Natural killer cell treated with Interleukin-12 subunit alpha and Interleukin-12 subunit beta and Interleukin-15 and Interleukin-18, amount 100 ng/mL, for 72 hours (primary cell): ENCODE data around the gene NMNAT2. TPM values are rescaled to one million over a fixed set of nuclear protein-coding genes. Genes with fewer than 3 reads are reported as not detected.

Experiments used
- ATAC-seq, 2 donors: fragments of 150-1000 bp; cut with Tn5 transposase in 1 of 2; sonication (Bioruptor Pico), chemical (Tn5 transposase) in 1 of 2; 2 replicates each; pipeline ENCODE4 v1.10.0; 2021
- DNase-seq: peaks from one replicate; pipeline ENCODE4 v3.0.0; 2022; ENCODE audit warnings: low spot score
- H3K27ac Mint-ChIP-seq, 2 donors: 1 replicate in 1 of 2; 2 replicates in 1 of 2; pipeline ENCODE4 v1.8.0; 2022; ENCODE audit warnings: mixed read lengths in 2 of 2, mild to moderate bottlenecking in 1 of 2, moderate library complexity in 1 of 2
- H3K27me3 Mint-ChIP-seq, 2 donors: 1 replicate in 1 of 2; 2 replicates in 1 of 2; pipeline ENCODE4 v1.8.0; 2022; ENCODE audit warnings: mixed read lengths in 2 of 2
- H3K36me3 Mint-ChIP-seq: one replicate; pipeline ENCODE4 v1.8.0; 2022; ENCODE audit warnings: mixed read lengths
- H3K4me1 Mint-ChIP-seq, 2 donors: 1 replicate in 1 of 2; 2 replicates in 1 of 2; pipeline ENCODE4 v1.8.0; 2022; ENCODE audit warnings: low read depth in 2 of 2, mixed read lengths in 2 of 2, mild to moderate bottlenecking in 1 of 2
- H3K4me3 Mint-ChIP-seq: one replicate; pipeline ENCODE4 v1.8.0; 2022; ENCODE audit warnings: mixed read lengths
- H3K9me3 Mint-ChIP-seq: 2 replicates; pipeline ENCODE4 v1.8.0; 2022; ENCODE audit warnings: mixed read lengths
- total RNA-seq, 2 donors: library from RNA; stranded (reverse); gene quantifications; one replicate each; pipeline ENCODE4 v1.2.3, GENCODE V29; 2022

The NMNAT2 gene
- total RNA-seq = not detected

DNA sequence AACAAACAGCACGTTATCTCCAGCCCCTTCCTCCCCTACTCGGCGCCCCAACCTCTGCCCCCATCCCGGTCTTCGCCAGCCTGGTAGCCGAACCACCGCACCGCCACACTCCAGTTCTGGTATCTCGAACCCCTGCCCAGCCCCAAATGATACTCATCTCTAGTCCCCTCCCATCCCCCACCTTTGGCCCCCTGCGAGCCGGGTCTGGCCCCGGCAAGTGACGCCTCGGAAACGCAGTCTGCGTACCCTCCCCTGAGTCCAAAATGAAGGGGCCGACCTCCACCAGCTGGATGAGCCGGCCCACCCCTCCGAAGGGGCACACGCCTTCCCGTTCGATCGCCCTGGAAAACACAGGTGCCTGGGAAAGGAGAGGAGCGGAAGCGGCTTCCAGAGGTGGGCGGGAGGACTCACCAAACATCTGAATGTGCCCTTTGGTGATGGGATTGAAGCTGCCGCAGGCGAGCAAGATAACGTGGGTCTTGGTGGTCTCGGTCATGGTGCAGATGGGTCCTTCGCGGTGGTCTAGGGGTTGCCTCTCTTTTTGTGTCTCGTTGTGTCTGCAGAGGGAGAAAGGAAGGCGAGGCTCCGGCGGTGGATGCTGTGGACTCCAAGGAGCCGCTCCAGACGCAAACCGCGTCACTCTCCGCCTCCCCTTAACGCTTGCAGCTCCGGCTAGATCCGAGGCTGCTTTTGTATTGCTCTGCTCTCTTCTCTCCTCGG, at the start of gene NMNAT2:
Gene NMNAT2, minus strand, starts transcription at position 609 of the 720 bp plus-strand sequence. Its CDS starts 113 bp downstream, at position 496.
- peaks cover 16 to 23% of the 10 kb centered on the region in 2 donors for H3K4me1 Mint-ChIP-seq
- no peak for DNase-seq
- H3K4me3 Mint-ChIP-seq = peak within 1 kb of the TSS; percentile 3
- no peak within 1 kb of the TSS for H3K27ac Mint-ChIP-seq
- H3K36me3 Mint-ChIP-seq = peaks cover 6% of the 10 kb centered on the region
- peak in 1 of 2 donors; percentile 17 for ATAC-seq
- peaks cover 55 to 69% of the 10 kb centered on the region in 2 donors for H3K27me3 Mint-ChIP-seq
- peaks cover 4% of the 10 kb centered on the region for H3K9me3 Mint-ChIP-seq

DNA sequence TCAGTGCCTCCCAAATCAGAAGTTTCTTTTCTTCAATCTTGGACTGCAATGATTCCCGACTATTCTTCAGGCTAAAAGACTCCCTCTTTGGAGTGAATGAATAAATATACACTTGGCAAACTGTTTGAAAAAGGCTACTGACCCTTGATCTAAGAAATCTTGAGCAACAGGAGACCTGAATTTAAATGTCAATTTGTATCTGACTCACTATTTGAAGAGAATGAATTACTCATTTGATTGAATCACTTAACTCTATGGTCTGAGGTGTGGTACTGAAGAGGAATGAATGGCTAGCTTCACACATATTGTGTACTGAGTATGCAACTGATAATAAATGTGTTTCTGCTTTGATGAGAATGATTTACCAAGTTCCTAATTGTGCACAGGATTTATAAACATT, 49.5 kb upstream of the NMNAT2 start:
- H3K4me3 Mint-ChIP-seq = no peak overlapping the region
- no peak overlapping the region for H3K27ac Mint-ChIP-seq
- H3K36me3 Mint-ChIP-seq = no peaks in the 10 kb centered on the region
- H3K4me1 Mint-ChIP-seq = peaks cover 13 to 20% of the 10 kb centered on the region in 2 donors
- peaks cover 27 to 35% of the 10 kb centered on the region in 2 donors for H3K27me3 Mint-ChIP-seq
- DNase-seq = no peak
- no peaks in the 10 kb centered on the region for H3K9me3 Mint-ChIP-seq
- ATAC-seq = no peak

DNA sequence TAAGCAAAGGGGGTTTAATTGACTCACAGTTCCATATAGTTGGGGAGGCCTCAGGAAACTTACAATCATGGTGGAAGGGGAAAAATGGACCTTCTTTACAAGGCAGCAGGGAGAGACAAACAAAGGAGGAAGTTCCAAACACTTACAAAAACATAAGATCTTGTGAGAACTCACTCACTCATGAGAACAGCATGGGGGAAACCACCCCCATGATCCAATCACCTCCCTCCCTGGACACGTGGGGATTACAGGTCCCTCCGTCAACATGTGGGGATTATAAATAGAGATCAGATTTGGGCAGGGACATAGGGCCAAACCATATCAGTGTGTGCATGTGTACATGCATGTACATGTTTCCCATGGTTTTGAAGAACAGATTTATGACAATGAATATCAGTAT, 48.6 kb upstream of the NMNAT2 start:
- Mint-ChIP-seq H3K27ac (peak overlapping the region in 1 of 2 donors; percentile 46), H3K4me1 (peaks cover 11 to 19% of the 10 kb centered on the region in 2 donors), H3K4me3 (no peak overlapping the region), H3K9me3 (no peaks in the 10 kb centered on the region), H3K36me3 (no peaks in the 10 kb centered on the region), H3K27me3 (peaks cover 33 to 42% of the 10 kb centered on the region in 2 donors)
- ATAC-seq = no peak
- no peak for DNase-seq

DNA sequence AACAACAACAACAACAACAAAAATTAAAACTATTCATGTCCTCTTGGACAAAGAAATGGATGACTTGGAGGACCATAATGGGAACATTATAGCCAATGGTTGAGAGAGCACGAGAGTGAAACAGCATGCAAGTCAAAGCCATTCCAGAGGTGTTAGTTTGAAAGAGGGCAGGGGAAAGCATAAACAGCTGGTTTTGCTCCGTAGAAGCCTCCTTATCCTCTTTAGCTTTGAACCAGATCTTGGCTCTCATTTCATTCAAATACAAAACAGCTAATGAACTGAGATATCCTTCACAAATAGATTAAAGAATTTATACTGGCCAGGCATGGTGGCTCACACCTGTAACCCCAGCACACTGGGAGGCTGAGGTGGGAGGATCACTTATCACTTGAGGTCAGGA, 45.4 kb upstream of the NMNAT2 start:
- H3K36me3 Mint-ChIP-seq = no peaks in the 10 kb centered on the region
- no peaks in the 10 kb centered on the region for H3K4me1 Mint-ChIP-seq
- no peaks in the 10 kb centered on the region for H3K9me3 Mint-ChIP-seq
- H3K27ac Mint-ChIP-seq = no peak overlapping the region
- no peak overlapping the region for H3K4me3 Mint-ChIP-seq
- ATAC-seq (no peak), DNase-seq (no peak)
- H3K27me3 Mint-ChIP-seq = peaks cover 45 to 66% of the 10 kb centered on the region in 2 donors

DNA sequence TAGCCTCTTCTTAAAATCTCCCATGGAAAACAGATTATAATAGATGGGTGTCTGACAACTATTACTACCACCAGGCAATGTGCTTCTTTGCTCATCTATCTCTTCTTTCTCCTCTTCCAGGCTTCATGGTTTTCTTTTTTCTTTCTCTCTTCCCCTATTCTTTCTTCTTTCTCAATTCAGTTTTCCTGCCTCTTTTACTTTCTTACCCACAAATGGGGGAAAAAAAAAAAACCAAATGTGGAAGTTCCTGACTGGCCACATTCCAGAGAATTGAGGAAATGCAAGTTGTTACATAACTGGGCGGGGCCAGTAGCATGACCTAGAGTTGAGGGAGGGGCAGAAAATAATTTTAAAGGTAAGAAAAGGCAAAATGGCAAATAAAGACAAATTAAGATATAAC, 43.2 kb upstream of the NMNAT2 start:
- Mint-ChIP-seq H3K4me3 (no peak overlapping the region), H3K9me3 (no peaks in the 10 kb centered on the region), H3K27me3 (peaks cover 45 to 67% of the 10 kb centered on the region in 2 donors), H3K4me1 (no peaks in the 10 kb centered on the region), H3K36me3 (no peaks in the 10 kb centered on the region), H3K27ac (no peak overlapping the region)
- DNase-seq = no peak
- no peak for ATAC-seq

DNA sequence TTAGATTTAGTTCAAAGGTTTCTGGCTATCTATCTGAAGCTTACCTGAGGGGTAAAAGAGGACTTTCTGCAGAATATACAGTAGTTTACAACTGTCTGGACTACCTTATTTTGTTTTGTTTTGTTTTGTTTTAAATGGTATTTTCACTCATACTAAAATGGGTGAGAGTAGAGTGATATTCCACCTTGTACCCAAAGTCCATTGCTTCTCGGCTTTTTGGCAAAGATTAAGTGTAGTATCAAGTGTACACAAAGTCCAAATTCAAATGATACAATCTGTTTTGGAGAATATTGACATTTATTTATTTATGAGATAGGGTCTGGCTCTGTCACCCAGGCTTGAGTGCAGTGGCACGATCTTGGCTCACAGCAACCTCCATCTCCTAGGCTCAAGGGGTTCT, 42.4 kb upstream of the NMNAT2 start:
- ATAC-seq = no peak

DNA sequence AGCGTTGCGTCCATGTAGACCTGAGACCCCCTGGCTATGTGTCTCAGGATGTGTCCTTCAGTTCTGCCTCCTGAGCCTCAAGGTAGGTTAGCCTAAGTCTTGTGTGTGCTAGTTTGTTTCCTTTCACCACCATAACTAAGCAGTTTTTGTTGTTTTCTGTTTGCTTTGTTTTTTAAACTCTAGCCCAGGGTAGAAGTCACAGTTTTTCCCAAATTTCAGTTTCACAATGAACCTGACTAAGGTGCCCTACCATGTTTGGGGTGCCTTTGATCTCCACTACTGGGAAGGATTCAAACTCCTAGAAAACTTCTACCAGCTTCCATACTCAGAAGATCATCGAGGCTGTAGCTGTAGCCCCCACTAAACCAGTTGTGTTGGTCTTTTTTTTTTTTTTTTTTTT, 39.3 kb upstream of the NMNAT2 start:
- ATAC-seq (no peak), DNase-seq (no peak)
- Mint-ChIP-seq H3K9me3 (no peaks in the 10 kb centered on the region), H3K4me1 (no peaks in the 10 kb centered on the region), H3K4me3 (no peak overlapping the region), H3K27ac (no peak overlapping the region), H3K36me3 (no peaks in the 10 kb centered on the region), H3K27me3 (peaks cover 24 to 50% of the 10 kb centered on the region in 2 donors)

More for the DNA sequence above, 42.4 kb upstream of the NMNAT2 start:
- no peak overlapping the region for H3K27ac Mint-ChIP-seq
- peaks cover 44 to 68% of the 10 kb centered on the region in 2 donors for H3K27me3 Mint-ChIP-seq
- DNase-seq = no peak
- H3K4me3 Mint-ChIP-seq = no peak overlapping the region
- no peaks in the 10 kb centered on the region for H3K9me3 Mint-ChIP-seq
- no peaks in the 10 kb centered on the region for H3K4me1 Mint-ChIP-seq
- H3K36me3 Mint-ChIP-seq = no peaks in the 10 kb centered on the region

DNA sequence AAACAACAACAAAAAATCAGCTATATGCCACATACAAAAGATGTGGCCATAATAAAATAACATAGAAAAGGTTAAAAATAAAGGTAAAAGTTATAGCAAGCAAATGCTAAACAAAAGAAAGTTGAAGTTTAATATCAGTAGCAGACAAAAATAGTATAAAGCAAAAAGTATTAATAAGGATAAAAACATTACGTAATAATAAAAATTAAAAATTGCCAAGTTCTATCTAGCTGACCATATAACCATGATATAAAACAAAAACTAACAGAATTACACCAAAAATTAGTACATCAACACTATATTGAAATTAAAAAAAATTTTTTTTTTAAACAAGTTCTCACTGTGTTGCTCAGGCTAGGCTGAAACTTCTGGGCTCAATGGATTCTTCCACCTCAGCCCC, 38.6 kb upstream of the NMNAT2 start:
- no peak overlapping the region for H3K4me3 Mint-ChIP-seq
- ATAC-seq (no peak), DNase-seq (no peak)
- no peaks in the 10 kb centered on the region for H3K36me3 Mint-ChIP-seq
- H3K9me3 Mint-ChIP-seq = no peaks in the 10 kb centered on the region
- no peaks in the 10 kb centered on the region for H3K4me1 Mint-ChIP-seq
- H3K27ac Mint-ChIP-seq = no peak overlapping the region
- peaks cover 20 to 44% of the 10 kb centered on the region in 2 donors for H3K27me3 Mint-ChIP-seq

DNA sequence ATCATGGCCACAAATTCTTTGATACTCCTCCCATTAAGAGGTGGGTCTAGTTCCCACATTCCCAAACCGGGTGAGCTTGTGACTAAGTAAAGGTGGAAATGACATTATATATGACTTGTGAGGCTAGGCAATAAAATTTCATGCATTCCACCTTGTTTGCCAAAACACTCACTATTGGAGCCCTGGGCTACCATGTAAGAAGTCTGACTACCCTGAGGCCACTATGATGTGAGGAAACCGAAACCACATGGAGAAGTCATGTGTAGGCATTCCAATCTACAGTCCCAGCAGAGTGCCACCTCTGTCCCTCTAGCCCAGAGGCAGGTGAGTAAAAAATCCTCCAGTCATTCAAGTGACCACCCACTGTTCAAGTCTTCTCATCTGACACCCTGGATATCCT, 36.2 kb upstream of the NMNAT2 start:
- peaks cover 11 to 23% of the 10 kb centered on the region in 2 donors for H3K27me3 Mint-ChIP-seq
- no peak overlapping the region for H3K4me3 Mint-ChIP-seq
- no peak for ATAC-seq

DNA sequence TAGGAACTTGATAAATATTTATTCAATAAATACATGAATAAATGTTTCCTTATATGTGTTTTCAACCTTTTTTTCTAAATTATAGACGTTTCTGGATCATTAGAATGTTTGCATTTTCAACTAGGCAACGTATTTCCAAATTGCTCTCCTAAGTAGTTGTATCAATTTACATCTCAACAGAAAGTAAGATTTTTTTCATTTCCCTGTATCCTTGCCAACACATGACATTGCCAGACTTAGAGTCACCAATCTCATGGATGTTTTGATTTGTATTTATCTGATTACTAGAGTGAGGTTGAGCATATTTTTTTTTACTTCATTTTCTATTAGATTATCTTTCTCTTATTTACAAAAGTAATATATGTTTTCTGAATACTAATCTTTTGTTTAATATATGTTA, 31.9 kb upstream of the NMNAT2 start:
- DNase-seq (no peak), ATAC-seq (no peak)
- H3K4me1 Mint-ChIP-seq = peaks cover 0 to 3% of the 10 kb centered on the region in 2 donors
- no peak overlapping the region for H3K27ac Mint-ChIP-seq
- no peaks in the 10 kb centered on the region for H3K36me3 Mint-ChIP-seq
- H3K9me3 Mint-ChIP-seq = no peaks in the 10 kb centered on the region
- H3K27me3 Mint-ChIP-seq = peaks cover 0 to 6% of the 10 kb centered on the region in 2 donors
- no peak overlapping the region for H3K4me3 Mint-ChIP-seq

More for the DNA sequence above, 36.2 kb upstream of the NMNAT2 start:
- Mint-ChIP-seq H3K9me3 (no peaks in the 10 kb centered on the region), H3K4me1 (peaks cover 0 to 3% of the 10 kb centered on the region in 2 donors), H3K36me3 (no peaks in the 10 kb centered on the region), H3K27ac (no peak overlapping the region)
- DNase-seq = no peak

DNA sequence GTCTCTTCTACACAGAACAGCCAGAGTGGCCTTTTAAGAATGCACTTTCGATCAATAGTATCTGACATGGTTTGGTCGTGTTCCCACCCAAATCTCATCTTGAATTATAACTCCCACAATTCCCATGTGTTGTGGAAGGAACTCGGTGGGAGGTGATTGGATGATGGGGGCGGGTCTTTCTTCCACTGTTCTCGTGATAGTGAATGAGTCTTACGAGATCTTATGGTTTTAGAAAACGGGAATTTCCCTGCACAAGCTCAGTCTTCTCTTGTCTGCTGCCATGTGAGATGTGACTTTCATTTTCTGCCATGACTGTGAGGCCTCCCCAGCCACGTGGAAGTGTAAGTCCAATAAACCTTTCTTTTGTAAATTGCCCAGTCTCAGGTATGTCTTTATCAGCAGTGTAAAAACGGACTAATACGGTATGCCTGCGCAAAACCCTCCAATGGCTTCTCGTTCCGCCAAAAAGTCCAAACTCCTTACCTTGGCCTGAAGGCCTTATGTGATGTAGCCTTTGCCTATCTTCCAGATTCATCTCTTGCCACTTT, 31.1 kb upstream of the NMNAT2 start:
- Mint-ChIP-seq H3K4me3 (no peak overlapping the region), H3K4me1 (peaks cover 0 to 3% of the 10 kb centered on the region in 2 donors), H3K9me3 (no peaks in the 10 kb centered on the region), H3K27ac (no peak overlapping the region), H3K36me3 (no peaks in the 10 kb centered on the region), H3K27me3 (no peaks in the 10 kb centered on the region)
- no peak for ATAC-seq
- DNase-seq = no peak

DNA sequence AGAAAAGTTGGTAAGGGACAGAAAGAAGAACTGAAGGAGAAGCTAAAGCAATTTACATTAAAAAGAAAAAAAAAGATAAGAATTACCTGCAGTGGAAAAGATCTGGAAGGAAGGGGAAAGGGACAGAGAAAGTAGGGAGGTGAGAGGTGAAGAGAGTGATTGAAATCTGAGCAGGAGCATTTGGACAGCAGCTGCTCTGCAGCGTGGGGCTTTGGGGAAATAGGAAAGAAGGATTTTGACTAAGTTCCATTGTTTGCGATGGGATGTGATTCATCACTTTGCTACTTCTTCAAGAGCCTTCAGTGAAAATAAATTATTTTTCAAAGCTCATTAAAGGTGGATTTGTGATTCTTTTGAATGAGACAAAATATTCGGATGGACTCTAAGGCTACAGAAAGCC, 26.1 kb upstream of the NMNAT2 start:
- no peaks in the 10 kb centered on the region for H3K4me1 Mint-ChIP-seq
- no peaks in the 10 kb centered on the region for H3K9me3 Mint-ChIP-seq
- no peak for ATAC-seq
- H3K27me3 Mint-ChIP-seq = peaks cover 0 to 17% of the 10 kb centered on the region in 2 donors
- DNase-seq = no peak
- H3K27ac Mint-ChIP-seq = no peak overlapping the region
- no peaks in the 10 kb centered on the region for H3K36me3 Mint-ChIP-seq
- no peak overlapping the region for H3K4me3 Mint-ChIP-seq

DNA sequence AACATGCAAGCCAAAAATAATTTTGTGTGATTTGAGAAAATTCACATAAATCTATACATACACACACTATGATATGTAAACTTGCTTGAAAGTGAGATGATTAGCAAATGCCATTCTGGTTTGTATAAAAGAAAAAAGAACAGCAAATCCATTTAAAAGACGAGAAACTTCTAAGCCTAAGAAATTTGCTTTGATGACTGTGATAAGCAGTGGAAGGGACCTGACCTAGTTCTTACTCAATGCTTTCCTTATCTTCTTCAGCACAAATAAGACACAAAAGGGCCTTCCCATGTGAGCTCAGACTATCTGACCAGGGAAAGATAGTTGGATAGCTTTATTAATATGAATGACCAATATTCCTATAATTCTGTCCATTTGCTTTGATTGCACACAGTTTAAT, 25.3 kb upstream of the NMNAT2 start:
- Mint-ChIP-seq H3K4me1 (no peaks in the 10 kb centered on the region), H3K36me3 (no peaks in the 10 kb centered on the region), H3K4me3 (no peak overlapping the region), H3K27ac (no peak overlapping the region), H3K27me3 (peaks cover 7 to 17% of the 10 kb centered on the region in 2 donors), H3K9me3 (no peaks in the 10 kb centered on the region)
- DNase-seq (no peak), ATAC-seq (no peak)

DNA sequence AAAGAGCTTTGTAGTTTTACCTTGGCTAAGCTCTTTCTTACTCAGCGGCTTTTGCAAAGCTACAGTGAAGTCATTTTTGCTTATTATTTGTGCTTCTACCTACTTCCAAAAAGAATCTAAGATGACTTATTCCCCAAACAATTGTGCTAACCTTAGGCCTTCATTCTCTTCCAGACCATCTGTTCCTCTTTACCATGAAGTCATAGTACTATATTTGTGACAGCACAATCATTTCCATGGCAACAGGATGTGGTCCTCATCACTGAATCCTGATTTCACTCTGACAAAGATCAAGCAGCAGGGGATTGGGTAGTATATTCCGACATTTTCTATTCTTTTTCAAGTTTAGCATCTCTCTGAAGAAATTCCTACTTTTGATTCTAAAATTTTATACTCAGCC, 24.8 kb upstream of the NMNAT2 start:
- no peaks in the 10 kb centered on the region for H3K36me3 Mint-ChIP-seq
- H3K4me3 Mint-ChIP-seq = no peak overlapping the region
- H3K4me1 Mint-ChIP-seq = no peaks in the 10 kb centered on the region
- ATAC-seq (no peak), DNase-seq (no peak)
- H3K9me3 Mint-ChIP-seq = no peaks in the 10 kb centered on the region
- peaks cover 11 to 18% of the 10 kb centered on the region in 2 donors for H3K27me3 Mint-ChIP-seq
- no peak overlapping the region for H3K27ac Mint-ChIP-seq
